Calu3 (cell line): ENCODE results near the gene CGN. TPM values are rescaled to one million over a fixed set of nuclear protein-coding genes. Genes with fewer than 3 reads are reported as not detected.

Source experiments
- BruUV-seq: library from RNA; stranded (reverse); fragments of 400-500 nt; replicated peaks from 2 replicates; lab custom pipeline; 2021; lab: Mats Ljungman, UMichigan
- CTCF ChIA-PET: fragments of 300-600 bp; sonication (Branson Sonifier 250); formaldehyde crosslinking; loops from one replicate; lab custom pipeline; 2022; ENCODE audit warnings: antibody characterized with exemption; lab: Charles Lee
- DNase-seq: peaks from one replicate; pipeline ENCODE4 v3.0.0; 2022
- H3K27ac Mint-ChIP-seq: one replicate; pipeline ENCODE4 v1.8.0; 2022; ENCODE audit warnings: mixed read lengths; ENCODE audit not compliant: unreplicated experiment
- H3K27me3 Mint-ChIP-seq: one replicate; pipeline ENCODE4 v1.8.0; 2022; ENCODE audit warnings: mixed read lengths; ENCODE audit not compliant: unreplicated experiment
- H3K36me3 Mint-ChIP-seq: one replicate; pipeline ENCODE4 v1.8.0; 2022; ENCODE audit warnings: mild to moderate bottlenecking, moderate library complexity, mixed read lengths; ENCODE audit not compliant: insufficient read depth, unreplicated experiment
- H3K4me1 Mint-ChIP-seq: one replicate; pipeline ENCODE4 v1.8.0; 2022; ENCODE audit warnings: mild to moderate bottlenecking, low read depth, mixed read lengths; ENCODE audit not compliant: unreplicated experiment
- H3K4me3 Mint-ChIP-seq: one replicate; pipeline ENCODE4 v1.8.0; 2022; ENCODE audit warnings: mild to moderate bottlenecking, low read depth, moderate library complexity, mixed read lengths; ENCODE audit not compliant: unreplicated experiment
- H3K9me3 Mint-ChIP-seq: one replicate; pipeline ENCODE4 v1.8.0; 2022; ENCODE audit warnings: low read depth, mixed read lengths; ENCODE audit not compliant: unreplicated experiment
- intact Hi-C: fragments of 100-400 bp; cut with micrococcal nuclease; formaldehyde crosslinking; loops from one replicate; pipeline ENCODE4 v1.10.0; 2022; ENCODE audit not compliant: unreplicated experiment
- total RNA-seq: library from RNA; stranded (reverse); gene quantifications from 2 replicates; pipeline ENCODE4 v1.2.3, GENCODE V29; 2022
- TF ChIP-seq, protein P1 (sequence below): fragments of 200-600 bp; IDR thresholded peaks from one replicate; pipeline ENCODE4 v1.8.0; 2022; ENCODE audit warnings: antibody characterized with exemption; ENCODE audit not compliant: unreplicated experiment

Gene CGN
- total RNA-seq, 1 experiment from 2014 or later: 113 TPM

DNA sequence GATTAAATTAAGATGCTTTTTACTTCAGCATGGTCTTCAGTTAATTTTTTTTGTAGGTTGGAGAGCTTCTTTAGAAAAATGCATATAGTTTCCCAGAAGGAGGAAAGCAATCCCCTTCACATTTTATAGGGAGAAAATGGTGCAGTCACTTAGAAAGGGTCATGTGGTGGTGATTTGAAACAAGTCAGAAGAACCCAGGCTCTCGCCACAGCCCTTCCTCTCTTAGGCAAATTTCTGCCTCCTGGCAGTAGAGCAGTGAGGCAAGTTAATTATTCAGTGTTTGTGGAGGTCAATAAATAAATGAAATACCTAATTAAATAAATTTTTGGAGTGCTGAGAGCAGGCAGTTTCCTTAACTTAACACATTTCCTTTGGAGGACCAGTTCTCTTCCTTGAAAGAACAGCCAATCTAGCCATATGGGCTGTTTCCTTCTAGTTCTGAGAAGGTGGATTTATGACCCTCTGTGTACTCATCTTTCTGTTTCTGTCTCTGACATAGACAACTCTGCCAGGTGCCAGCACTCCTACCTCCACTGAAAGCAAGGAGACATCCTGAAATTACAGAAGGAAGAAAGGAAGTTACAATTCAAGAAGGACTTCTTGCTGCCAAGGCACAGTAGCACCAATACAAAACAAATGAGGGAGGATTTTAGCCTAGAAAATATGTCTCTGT lies 32.9 kb upstream of the CGN start:
- Mint-ChIP-seq H3K4me3 (no peak overlapping the region), H3K9me3 (no peaks in the 10 kb centered on the region), H3K27ac (no peak overlapping the region), H3K4me1 (peaks cover 19% of the 10 kb centered on the region), H3K27me3 (no peaks in the 10 kb centered on the region), H3K36me3 (peaks cover 3% of the 10 kb centered on the region)
- CTCF ChIA-PET: interaction anchor here (0.7 to 1.1 kb wide), 5 partner anchors 13 to 61 kb away, joined by 3 to 9 read pairs (median 4); no protein-coding TSS in a partner anchor
- DNase-seq: no peak
- TF ChIP-seq, protein P1, sequence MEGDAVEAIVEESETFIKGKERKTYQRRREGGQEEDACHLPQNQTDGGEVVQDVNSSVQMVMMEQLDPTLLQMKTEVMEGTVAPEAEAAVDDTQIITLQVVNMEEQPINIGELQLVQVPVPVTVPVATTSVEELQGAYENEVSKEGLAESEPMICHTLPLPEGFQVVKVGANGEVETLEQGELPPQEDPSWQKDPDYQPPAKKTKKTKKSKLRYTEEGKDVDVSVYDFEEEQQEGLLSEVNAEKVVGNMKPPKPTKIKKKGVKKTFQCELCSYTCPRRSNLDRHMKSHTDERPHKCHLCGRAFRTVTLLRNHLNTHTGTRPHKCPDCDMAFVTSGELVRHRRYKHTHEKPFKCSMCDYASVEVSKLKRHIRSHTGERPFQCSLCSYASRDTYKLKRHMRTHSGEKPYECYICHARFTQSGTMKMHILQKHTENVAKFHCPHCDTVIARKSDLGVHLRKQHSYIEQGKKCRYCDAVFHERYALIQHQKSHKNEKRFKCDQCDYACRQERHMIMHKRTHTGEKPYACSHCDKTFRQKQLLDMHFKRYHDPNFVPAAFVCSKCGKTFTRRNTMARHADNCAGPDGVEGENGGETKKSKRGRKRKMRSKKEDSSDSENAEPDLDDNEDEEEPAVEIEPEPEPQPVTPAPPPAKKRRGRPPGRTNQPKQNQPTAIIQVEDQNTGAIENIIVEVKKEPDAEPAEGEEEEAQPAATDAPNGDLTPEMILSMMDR: no peak
- no TSS peak for BruUV-seq
- intact Hi-C loops: no loop called here

DNA sequence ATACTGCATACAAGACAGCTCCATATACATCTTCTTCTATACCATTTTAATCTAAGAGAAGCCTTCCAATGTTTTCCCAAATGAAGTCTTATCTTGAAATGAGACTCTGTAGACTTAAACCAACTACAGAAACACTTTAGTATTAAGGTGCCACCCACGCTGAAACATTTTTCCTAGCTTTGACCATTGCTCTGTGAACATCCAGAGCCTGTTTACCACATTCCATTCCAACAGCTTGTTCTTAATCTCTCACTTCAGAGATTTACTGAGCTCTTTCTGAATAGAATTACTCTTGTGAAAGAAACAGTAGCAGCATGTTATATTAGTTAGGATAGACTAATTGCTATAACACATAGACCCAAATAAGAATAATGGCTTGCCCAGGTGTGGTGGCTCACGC lies 32.3 kb upstream of the CGN start:
- BruUV-seq: no TSS peak
- peaks cover 19% of the 10 kb centered on the region for H3K4me1 Mint-ChIP-seq
- CTCF ChIA-PET: interaction anchor here (0.7 to 1.1 kb wide), 5 partner anchors 12 to 61 kb away, joined by 3 to 9 read pairs (median 4); no protein-coding TSS in a partner anchor
- no peak overlapping the region for H3K4me3 Mint-ChIP-seq
- no peaks in the 10 kb centered on the region for H3K9me3 Mint-ChIP-seq
- TF ChIP-seq, protein P1: no peak
- intact Hi-C loops: no loop called here
- H3K27ac Mint-ChIP-seq: no peak overlapping the region
- H3K27me3 Mint-ChIP-seq: no peaks in the 10 kb centered on the region
- no peaks in the 10 kb centered on the region for H3K36me3 Mint-ChIP-seq
- no peak for DNase-seq

DNA sequence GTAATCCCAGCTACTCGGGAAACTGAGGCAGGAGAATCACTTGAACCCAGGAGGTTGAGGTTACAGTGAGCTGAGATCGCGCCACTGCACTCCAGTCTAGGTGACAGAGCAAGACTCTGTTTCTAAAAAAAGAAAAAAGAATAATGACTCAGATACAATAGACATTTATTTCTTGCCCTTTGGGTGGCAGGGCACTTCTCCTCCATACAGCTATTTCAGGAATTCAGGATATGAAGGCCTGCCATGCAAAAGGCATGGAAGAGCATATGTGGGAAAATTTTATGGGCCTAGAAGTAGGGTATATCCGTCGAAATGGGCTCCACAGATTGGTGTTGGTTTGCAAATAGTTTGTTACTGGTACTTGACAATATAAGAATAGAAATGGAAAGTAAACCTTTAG lies 31.7 kb upstream of the CGN start:
- Mint-ChIP-seq H3K27ac (no peak overlapping the region), H3K9me3 (no peaks in the 10 kb centered on the region), H3K36me3 (no peaks in the 10 kb centered on the region), H3K4me3 (no peak overlapping the region), H3K4me1 (peaks cover 19% of the 10 kb centered on the region), H3K27me3 (no peaks in the 10 kb centered on the region)
- TF ChIP-seq, protein P1: no peak
- no peak for DNase-seq
- CTCF ChIA-PET: interaction anchor here (0.9 to 1.1 kb wide), 3 partner anchors 11 to 60 kb away, joined by 3 to 9 read pairs (median 4); no protein-coding TSS in a partner anchor
- intact Hi-C loops: no loop called here
- no TSS peak for BruUV-seq

DNA sequence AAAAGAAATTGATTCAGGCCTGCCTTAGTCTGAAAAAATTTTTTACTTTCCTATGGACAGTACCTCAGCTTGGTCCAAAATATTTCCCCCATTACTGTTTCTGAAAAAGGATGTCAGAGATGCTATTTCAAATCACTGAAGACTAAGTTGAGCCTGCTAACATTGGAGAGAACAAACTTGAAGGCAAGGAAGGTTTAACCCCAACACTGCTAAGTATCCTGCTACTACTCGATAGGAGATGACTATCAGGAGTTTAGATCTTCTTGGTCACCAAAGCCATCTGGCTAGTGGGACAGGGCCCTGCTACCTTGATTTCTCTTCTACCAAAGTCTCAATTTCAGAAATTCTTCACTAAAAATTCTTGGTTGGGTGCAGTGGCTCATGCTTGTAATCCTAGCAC lies 29.2 kb upstream of the CGN start:
- Mint-ChIP-seq H3K9me3 (no peaks in the 10 kb centered on the region), H3K27me3 (no peaks in the 10 kb centered on the region), H3K4me3 (no peak overlapping the region), H3K36me3 (no peaks in the 10 kb centered on the region), H3K27ac (no peak overlapping the region), H3K4me1 (peaks cover 19% of the 10 kb centered on the region)
- no TSS peak for BruUV-seq
- no peak for DNase-seq
- intact Hi-C loops: no loop called here
- CTCF ChIA-PET: no interaction called here
- TF ChIP-seq, protein P1: no peak
